Mesothelial cell of epicardium (in vitro differentiated cells): ENCODE measurements around the gene DIP2B. TPM values are rescaled to one million over a fixed set of nuclear protein-coding genes. Genes with fewer than 3 reads are reported as not detected.

Source experiments
- DNase-seq, 2 experiments: peaks; one replicate each; pipeline ENCODE4 v3.0.0; 2021; ENCODE audit warnings: low spot score in 2 of 2; ENCODE audit not compliant: unreplicated experiment in 2 of 2
- H3K27ac Mint-ChIP-seq: 2 replicates; pipeline ENCODE4 v1.8.0; 2021; ENCODE audit warnings: mixed read lengths
- H3K27me3 Mint-ChIP-seq: 2 replicates; pipeline ENCODE4 v1.8.0; 2021; ENCODE audit warnings: low read depth, mixed read lengths
- H3K36me3 Mint-ChIP-seq: 2 replicates; pipeline ENCODE4 v1.8.0; 2021; ENCODE audit warnings: mixed read lengths
- H3K4me1 Mint-ChIP-seq: 2 replicates; pipeline ENCODE4 v1.8.0; 2021; ENCODE audit warnings: mixed read lengths
- H3K4me3 Mint-ChIP-seq: 2 replicates; pipeline ENCODE4 v1.8.0; 2021; ENCODE audit warnings: mild to moderate bottlenecking, moderate library complexity, mixed read lengths
- H3K9me3 Mint-ChIP-seq: 2 replicates; pipeline ENCODE4 v1.8.0; 2021; ENCODE audit warnings: mixed read lengths
- total RNA-seq: library from RNA; stranded (reverse); gene quantifications from 3 replicates; pipeline ENCODE4 v1.2.1, GENCODE V29; 2021
- TF ChIP-seq, protein P1 (sequence below): fragments of 200-600 bp; sonication (generic); IDR thresholded peaks from one replicate; pipeline ENCODE4 v1.5.0; 2021; ENCODE audit warnings: antibody characterized with exemption; ENCODE audit not compliant: unreplicated experiment

The DIP2B gene
- total RNA-seq, 1 donor from 2014 or later, result 32.0 TPM

DNA sequence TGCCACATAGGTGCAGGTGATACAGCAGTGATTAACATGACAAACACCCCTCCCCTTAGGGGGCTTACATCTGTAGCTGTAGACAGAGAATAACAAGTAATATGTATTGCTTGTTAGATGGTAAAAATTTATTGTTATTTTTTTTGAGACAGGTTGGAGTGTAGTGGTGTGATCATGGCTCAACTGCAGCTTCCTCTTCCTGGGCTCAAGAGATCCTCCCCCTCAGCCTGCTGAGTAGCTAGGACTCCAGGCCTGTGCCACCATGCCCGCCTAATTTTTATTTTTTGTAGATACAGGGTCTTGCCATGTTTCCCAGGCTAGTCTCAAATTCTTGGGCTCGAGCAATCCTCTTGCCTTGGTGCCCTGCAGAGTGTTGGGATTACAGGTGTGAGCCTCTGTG lies 19.8 kb downstream of the DIP2B start:
- Mint-ChIP-seq H3K36me3 (peaks cover 18% of the 10 kb centered on the region), H3K4me3 (no peak overlapping the region), H3K27me3 (no peaks in the 10 kb centered on the region), H3K27ac (no peak overlapping the region), H3K9me3 (peaks cover 9% of the 10 kb centered on the region), H3K4me1 (peaks cover 2% of the 10 kb centered on the region)
- DNase-seq, result no peak
- TF ChIP-seq, protein P1, sequence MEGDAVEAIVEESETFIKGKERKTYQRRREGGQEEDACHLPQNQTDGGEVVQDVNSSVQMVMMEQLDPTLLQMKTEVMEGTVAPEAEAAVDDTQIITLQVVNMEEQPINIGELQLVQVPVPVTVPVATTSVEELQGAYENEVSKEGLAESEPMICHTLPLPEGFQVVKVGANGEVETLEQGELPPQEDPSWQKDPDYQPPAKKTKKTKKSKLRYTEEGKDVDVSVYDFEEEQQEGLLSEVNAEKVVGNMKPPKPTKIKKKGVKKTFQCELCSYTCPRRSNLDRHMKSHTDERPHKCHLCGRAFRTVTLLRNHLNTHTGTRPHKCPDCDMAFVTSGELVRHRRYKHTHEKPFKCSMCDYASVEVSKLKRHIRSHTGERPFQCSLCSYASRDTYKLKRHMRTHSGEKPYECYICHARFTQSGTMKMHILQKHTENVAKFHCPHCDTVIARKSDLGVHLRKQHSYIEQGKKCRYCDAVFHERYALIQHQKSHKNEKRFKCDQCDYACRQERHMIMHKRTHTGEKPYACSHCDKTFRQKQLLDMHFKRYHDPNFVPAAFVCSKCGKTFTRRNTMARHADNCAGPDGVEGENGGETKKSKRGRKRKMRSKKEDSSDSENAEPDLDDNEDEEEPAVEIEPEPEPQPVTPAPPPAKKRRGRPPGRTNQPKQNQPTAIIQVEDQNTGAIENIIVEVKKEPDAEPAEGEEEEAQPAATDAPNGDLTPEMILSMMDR, result no peak

DNA sequence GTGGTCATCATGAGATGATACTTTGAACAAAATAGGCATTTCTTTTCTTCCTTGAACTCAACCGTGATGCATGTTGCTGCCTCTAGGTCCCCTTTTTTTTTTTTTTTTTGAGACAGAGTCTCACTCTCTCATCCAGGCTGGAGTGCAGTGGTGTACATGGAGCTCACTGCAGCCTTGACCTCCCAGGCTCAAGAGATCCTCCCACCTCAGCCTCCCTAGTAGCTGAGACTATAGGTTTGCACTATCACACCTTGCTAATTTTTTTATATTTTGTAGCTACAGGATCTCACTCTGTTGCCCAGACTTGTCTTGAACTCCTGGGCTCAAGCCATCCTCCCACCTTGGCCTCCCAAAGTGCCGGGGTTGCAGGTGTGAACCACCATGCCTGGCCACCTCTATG lies 20.6 kb downstream of the DIP2B start:
- peaks cover 18% of the 10 kb centered on the region for H3K36me3 Mint-ChIP-seq
- no peaks in the 10 kb centered on the region for H3K27me3 Mint-ChIP-seq
- H3K4me1 Mint-ChIP-seq, result peaks cover 2% of the 10 kb centered on the region
- H3K9me3 Mint-ChIP-seq, result peaks cover 9% of the 10 kb centered on the region
- TF ChIP-seq, protein P1, result no peak
- no peak overlapping the region for H3K27ac Mint-ChIP-seq
- no peak overlapping the region for H3K4me3 Mint-ChIP-seq
- DNase-seq, result no peak

DNA sequence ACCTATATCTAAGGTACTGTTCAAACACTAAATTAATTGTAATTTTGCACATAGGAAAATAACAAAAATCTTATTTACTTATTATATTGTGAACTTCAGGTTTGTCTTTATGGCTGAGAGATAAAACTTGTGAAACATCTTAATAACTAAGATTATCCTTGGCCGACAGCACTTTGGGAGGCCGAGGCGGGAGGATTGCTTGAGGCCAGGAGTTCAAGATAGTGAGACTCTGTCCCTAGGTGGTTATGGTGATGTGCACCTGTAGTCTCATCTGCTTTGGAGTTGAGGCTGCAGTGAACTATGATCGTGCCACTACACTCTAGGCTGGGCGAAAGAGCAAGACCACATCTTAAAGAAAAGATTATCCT lies 22.6 kb downstream of the DIP2B start:
- H3K9me3 Mint-ChIP-seq, result peaks cover 9% of the 10 kb centered on the region
- no peak for DNase-seq
- TF ChIP-seq, protein P1, result no peak
- no peak overlapping the region for H3K27ac Mint-ChIP-seq
- peaks cover 18% of the 10 kb centered on the region for H3K36me3 Mint-ChIP-seq
- H3K27me3 Mint-ChIP-seq, result no peaks in the 10 kb centered on the region
- no peak overlapping the region for H3K4me3 Mint-ChIP-seq
- no peaks in the 10 kb centered on the region for H3K4me1 Mint-ChIP-seq

DNA sequence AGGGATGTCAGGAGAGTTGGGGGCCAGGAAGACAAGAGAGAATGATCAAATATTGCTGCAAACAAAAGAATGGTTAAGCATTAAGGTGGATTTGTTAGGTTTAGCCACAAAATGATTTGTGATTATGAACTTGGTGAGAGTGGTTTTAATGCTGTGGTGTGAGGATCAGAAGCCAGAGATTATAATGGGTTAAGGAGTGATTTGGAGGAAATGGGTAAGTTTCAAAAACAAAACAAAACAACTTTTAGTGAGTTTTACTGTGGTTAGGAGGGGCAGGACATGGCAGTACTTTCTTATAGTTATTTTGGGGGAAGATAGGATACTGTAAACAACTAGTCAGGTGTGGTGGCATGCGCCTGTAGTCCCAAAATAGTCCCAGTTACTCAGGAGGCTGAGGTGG lies 24.0 kb downstream of the DIP2B start:
- H3K36me3 Mint-ChIP-seq, result peaks cover 11% of the 10 kb centered on the region
- DNase-seq, result no peak
- no peak overlapping the region for H3K27ac Mint-ChIP-seq
- TF ChIP-seq, protein P1, result no peak
- no peaks in the 10 kb centered on the region for H3K4me1 Mint-ChIP-seq
- H3K4me3 Mint-ChIP-seq, result no peak overlapping the region
- peaks cover 5% of the 10 kb centered on the region for H3K9me3 Mint-ChIP-seq
- H3K27me3 Mint-ChIP-seq, result no peaks in the 10 kb centered on the region

DNA sequence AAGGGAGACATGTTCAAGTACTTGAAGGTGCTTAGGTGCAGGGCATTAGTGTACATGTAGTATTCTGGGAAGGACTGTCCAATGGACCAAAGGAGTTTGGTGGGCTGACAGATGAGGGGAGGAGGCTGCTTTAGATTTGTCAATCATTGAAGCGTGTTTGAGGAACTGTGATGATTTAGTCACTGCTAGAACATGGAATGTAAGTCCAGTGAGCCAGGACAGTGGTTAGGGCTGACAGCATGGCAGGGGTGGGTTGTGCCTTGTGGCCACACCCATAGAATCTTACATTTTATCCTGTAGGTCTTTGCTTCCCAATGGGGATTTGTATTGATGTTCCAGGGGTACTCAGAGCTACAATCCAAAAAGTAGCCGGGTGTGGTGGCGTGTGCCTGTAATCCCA lies 24.6 kb downstream of the DIP2B start:
- no peak for DNase-seq
- Mint-ChIP-seq H3K27me3 (no peaks in the 10 kb centered on the region), H3K9me3 (peaks cover under 1% of the 10 kb centered on the region), H3K27ac (no peak overlapping the region), H3K4me1 (no peaks in the 10 kb centered on the region), H3K36me3 (peaks cover 6% of the 10 kb centered on the region), H3K4me3 (no peak overlapping the region)
- TF ChIP-seq, protein P1, result no peak

DNA sequence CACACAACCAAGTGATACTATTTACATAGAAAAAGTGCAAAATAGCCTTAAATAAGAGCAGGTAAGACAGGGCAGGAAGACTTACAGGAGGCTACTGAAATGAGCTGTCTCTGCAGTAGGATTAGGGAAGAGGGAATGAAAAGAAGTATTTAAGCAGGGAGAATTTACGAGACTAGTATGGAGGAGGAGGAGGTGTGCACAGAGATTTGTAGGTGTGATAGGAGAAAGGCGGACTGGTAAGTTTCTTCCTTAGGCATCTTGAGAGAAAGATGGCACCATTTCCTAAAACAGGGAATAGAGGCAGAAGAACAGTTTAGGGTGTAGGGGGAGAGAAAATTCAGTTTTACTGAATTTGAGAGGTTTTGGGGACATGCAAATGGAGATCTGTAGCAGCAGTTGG lies 25.7 kb downstream of the DIP2B start:
- no peak for DNase-seq
- no peak overlapping the region for H3K27ac Mint-ChIP-seq
- no peaks in the 10 kb centered on the region for H3K4me1 Mint-ChIP-seq
- H3K27me3 Mint-ChIP-seq, result no peaks in the 10 kb centered on the region
- H3K9me3 Mint-ChIP-seq, result no peaks in the 10 kb centered on the region
- TF ChIP-seq, protein P1, result no peak
- H3K36me3 Mint-ChIP-seq, result peaks cover 4% of the 10 kb centered on the region
- H3K4me3 Mint-ChIP-seq, result no peak overlapping the region
